ENCODE results near the gene CLIP1.

DNA sequence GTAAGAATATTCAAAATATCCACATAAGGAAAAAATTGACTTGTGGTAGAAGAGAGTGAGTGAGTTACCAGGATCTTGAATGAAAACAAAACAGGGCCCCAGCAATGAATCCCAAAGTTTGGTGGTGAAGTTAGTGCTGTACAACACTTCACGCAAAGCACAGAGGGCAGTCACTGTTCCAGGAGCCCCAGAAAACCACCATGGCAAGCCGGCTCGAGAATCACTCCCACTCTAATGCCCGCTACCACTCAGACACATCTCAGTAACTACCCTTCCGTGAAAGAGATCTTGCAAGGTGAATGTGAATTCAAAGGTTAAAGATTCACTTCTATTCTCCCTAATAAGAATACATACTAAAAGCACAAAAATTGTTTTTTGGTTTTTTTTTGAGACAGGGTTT is 30.1 kb downstream of the CLIP1 start:
- TF ChIP-seq EZH2 (IDR thresholded peaks at IDR 0.05; ENCODE audit: insufficient read depth, poor library complexity, severe bottlenecking) (no peak), EZH2phosphoT487 (IDR thresholded peaks at IDR 0.05; ENCODE audit: insufficient read depth, low read depth) (no peak)
